Breast epithelium (tissue), 3 donors: ENCODE measurements around the gene MRPL47.

Experiments
- CTCF ChIP-seq, 3 donors: fragments of 450-650 bp; IDR thresholded peaks; one replicate each; pipeline ENCODE4 v1.5.1; 2016 to 2017; ENCODE audit warnings: antibody characterized with exemption in 3 of 3, mild to moderate bottlenecking in 3 of 3, moderate library complexity in 3 of 3
- POLR2A ChIP-seq: fragments of 450-650 bp; IDR thresholded peaks from one replicate; pipeline ENCODE4 v1.6.1; 2016; ENCODE audit warnings: antibody characterized with exemption, mild to moderate bottlenecking, moderate library complexity
- POLR2AphosphoS5 ChIP-seq, 3 donors: sonication (generic); formaldehyde crosslinking; IDR thresholded peaks; one replicate each; pipeline ENCODE4 v1.6.1; 2017; ENCODE audit warnings: antibody characterized with exemption in 3 of 3

- TF ChIP-seq CTCF (IDR thresholded peaks at IDR 0.05) (no peak), POLR2A (no peak), POLR2AphosphoS5 (IDR thresholded peaks at IDR 0.05) (no peak)
Observed at GRCh38 chr3:179610066-179610465, 5.6 kb upstream of the MRPL47 start.
